Panc1 (cell line): ENCODE results near the gene NME2. TPM values are rescaled to one million over a fixed set of nuclear protein-coding genes. Genes with fewer than 3 reads are reported as not detected.
"Not testable (repeated sequence)": the region's sequence is repeated elsewhere in the genome, so short reads cannot be mapped to it uniquely, and the experiment has no call there.

Experiments used
- ATAC-seq: fragments of 200-7000 bp; cut with Tn5 transposase; 2 replicates; pipeline ENCODE4 v1.9.1; 2020; ENCODE audit warnings: mild to moderate bottlenecking, moderate library complexity
- BruUV-seq: library from RNA; stranded (reverse); fragments of 400-500 nt; replicated peaks from 2 replicates; lab custom pipeline; 2021; lab: Mats Ljungman, UMichigan
- CTCF ChIA-PET: fragments of 300-600 bp; sonication (Branson Sonifier 250); formaldehyde crosslinking; loops from one replicate; lab custom pipeline; 2022; ENCODE audit warnings: antibody characterized with exemption; lab: Charles Lee
- POLR2A ChIA-PET: fragments of 300-600 bp; sonication (Branson Sonifier 250); formaldehyde crosslinking; loops from one replicate; lab custom pipeline; 2022; ENCODE audit warnings: antibody characterized with exemption; lab: Charles Lee
- DNase-seq: peaks from one replicate; pipeline ENCODE4 v3.0.0-alpha.2; 2010; ENCODE audit warnings: low read depth, low spot score
- H3K27ac ChIP-seq: 2 replicates; pipeline ENCODE4 v1.5.1; 2011; ENCODE audit warnings: mild to moderate bottlenecking, low read length, inconsistent platforms
- H3K27me3 ChIP-seq: fragments of 200-500 bp; sonication (Bioruptor generic); 2 replicates; pipeline ENCODE4 v1.6.0; 2014; ENCODE audit warnings: low read length, inconsistent platforms; ENCODE audit not compliant: control insufficient read depth, insufficient read depth
- H3K36me3 ChIP-seq: fragments of 200-500 bp; sonication (Bioruptor generic); 2 replicates; pipeline ENCODE4 v1.5.1; 2014; ENCODE audit warnings: inconsistent platforms, mild to moderate bottlenecking, low read length, moderate library complexity; ENCODE audit not compliant: control insufficient read depth, insufficient read depth
- H3K4me1 ChIP-seq: 2 replicates; pipeline ENCODE4 v1.5.1; 2011; ENCODE audit warnings: inconsistent platforms, mild to moderate bottlenecking, low read length, moderate library complexity; ENCODE audit not compliant: control insufficient read depth, insufficient read depth
- H3K4me3 ChIP-seq, 2 experiments: 2 replicates each; pipeline ENCODE4 v1.5.1; 2011 to 2012; ENCODE audit warnings: low read depth in 2 of 2, low read length in 2 of 2, mild to moderate bottlenecking in 2 of 2, inconsistent platforms in 1 of 2, moderate library complexity in 1 of 2
- H3K9me3 ChIP-seq: fragments of 200-500 bp; sonication (Bioruptor generic); 2 replicates; pipeline ENCODE4 v1.5.1; 2014; ENCODE audit warnings: low read depth, mild to moderate bottlenecking, inconsistent platforms, low read length, moderate library complexity; ENCODE audit not compliant: control insufficient read depth, insufficient read depth
- CTCF ChIP-seq: fragments of 450-650 bp; IDR thresholded peaks from 2 replicates; pipeline ENCODE4 v1.5.1; 2017; ENCODE audit warnings: mild to moderate bottlenecking
- POLR2AphosphoS5 ChIP-seq: IDR thresholded peaks from 2 replicates; pipeline ENCODE4 v1.6.1; 2012; ENCODE audit warnings: mild to moderate bottlenecking, low read depth, low read length, moderate library complexity
- SIN3A ChIP-seq: IDR thresholded peaks from 2 replicates; pipeline ENCODE4 v1.6.1; 2012; ENCODE audit warnings: low read depth, mild to moderate bottlenecking, low read length, moderate library complexity, borderline replicate concordance; ENCODE audit not compliant: insufficient read depth
- TCF7L2 ChIP-seq: IDR thresholded peaks from 2 replicates; pipeline ENCODE4 v1.6.1; 2011; ENCODE audit warnings: mild to moderate bottlenecking, low read depth, low read length, inconsistent platforms
- in situ Hi-C: cut with HindIII; loops from 2 replicates; pipeline ENCODE4 v1.10.0; 2016; ENCODE audit warnings: low sequenced_read_pairs, low pct_unique_long_range_greater_than_20kb
- intact Hi-C: fragments of 100-400 bp; cut with micrococcal nuclease; formaldehyde crosslinking; loops from one replicate; pipeline ENCODE4 v1.10.0; 2022; ENCODE audit not compliant: unreplicated experiment
- total RNA-seq: library from RNA; stranded (reverse); gene quantifications from one replicate; pipeline ENCODE4 v1.2.1, GENCODE V29; 2021; ENCODE audit not compliant: unreplicated experiment
- TF ChIP-seq, protein P1 (sequence below), 2 experiments: IDR thresholded peaks; 2 replicates each; pipeline ENCODE4 v1.6.1; 2011 to 2012; ENCODE audit warnings: low read depth in 2 of 2, control low read depth in 1 of 2, low read length in 1 of 2, mild to moderate bottlenecking in 1 of 2, moderate library complexity in 1 of 2; ENCODE audit not compliant: insufficient read depth in 1 of 2

The NME2 gene
- total RNA-seq, 1 experiment from 2014 or later: 1,280 TPM

DNA sequence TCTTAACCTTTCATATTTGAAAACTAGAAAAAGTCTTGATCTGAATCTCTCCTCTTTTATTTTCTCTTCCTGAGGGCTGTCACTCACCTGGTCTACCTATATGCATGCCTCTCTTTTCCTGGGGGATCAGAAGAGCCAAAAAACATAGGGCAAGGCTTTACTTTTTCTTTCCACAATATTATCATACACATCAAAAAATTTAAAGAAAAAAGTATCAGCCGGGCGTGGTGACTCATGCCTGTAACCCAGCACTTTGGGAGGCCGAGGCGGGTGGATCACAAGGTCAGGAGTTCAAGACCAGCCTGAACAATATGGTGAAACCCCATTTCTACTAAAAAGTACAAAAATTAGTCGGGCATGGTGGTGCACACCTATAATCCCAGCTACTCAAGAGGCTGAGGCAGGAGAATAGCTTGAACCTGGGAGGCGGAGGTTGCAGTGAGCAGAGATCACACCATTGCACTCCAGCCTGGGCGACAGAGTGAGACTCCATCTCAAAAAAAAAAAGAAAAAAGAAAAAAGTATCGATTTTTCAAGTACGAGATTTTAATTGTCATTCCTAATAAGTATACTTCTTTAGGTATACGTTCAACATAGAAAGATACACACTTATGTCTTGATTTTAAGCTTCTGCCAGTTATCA lies 43.6 kb upstream of the NME2 start:
- H3K27me3 ChIP-seq, intact Hi-C loops, in situ Hi-C loops, H3K9me3 ChIP-seq, BruUV-seq, H3K36me3 ChIP-seq, CTCF ChIA-PET, DNase-seq, ATAC-seq: not testable (repeated sequence)
- H3K27ac ChIP-seq: peak overlapping the region; percentile 97
- peak overlapping the region; percentile 65 to 92; a peak in 3 of 4 replicates for H3K4me3 ChIP-seq
- peaks cover 22% of the 10 kb centered on the region for H3K4me1 ChIP-seq
- POLR2A ChIA-PET: interaction anchor here (0.5 to 0.7 kb wide), 2 partner anchors 8 to 31 kb away, joined by 4 to 6 read pairs; no protein-coding TSS in a partner anchor

DNA sequence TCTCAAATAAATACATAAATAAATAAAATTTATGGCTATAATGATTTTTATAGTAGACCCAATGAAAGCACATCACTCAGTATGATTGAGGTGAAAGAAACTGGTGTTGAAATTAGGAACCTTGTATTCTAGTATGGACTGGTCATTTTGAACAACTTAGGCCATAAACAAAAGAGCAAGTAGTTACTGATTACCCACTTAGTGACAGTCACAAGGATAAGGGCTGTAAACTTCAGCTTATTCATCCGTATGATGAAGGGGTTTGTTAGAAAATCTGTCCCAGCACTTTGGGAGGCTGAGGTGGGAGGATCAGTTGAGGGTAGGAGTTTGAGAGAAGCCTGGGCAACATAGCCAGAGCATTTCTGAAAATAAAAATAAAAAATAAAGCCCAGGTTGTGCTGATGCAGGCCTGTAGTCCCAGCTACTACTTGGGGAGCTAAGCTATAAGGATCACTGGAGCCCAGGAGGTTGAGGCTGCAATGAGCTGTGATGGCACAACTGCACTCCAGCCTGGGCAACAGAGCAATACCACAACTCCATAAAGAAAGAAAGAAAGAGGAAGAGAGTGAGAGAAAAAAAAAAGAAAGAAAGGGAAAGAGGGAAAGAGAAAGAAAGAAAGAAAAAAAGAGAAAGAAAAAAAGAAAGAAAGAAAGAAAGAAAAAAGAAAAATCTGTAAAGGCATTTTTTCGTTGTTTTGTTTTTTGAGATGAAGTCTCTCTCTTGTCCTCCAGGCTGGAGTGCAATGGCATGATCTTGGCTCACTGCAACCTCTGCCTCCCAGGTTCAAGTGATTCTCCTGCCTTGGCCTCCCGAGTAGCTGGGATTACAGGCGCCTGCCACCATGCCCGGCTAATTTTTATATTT lies 41.3 kb upstream of the NME2 start:
- Histone ChIP-seq H3K4me1 (peaks cover 9% of the 10 kb centered on the region), H3K4me3 (no peak overlapping the region), H3K27me3 (no peaks in the 10 kb centered on the region), H3K9me3 (no peaks in the 10 kb centered on the region), H3K36me3 (peaks cover 7% of the 10 kb centered on the region; the same call in 1 of the 2 replicates), H3K27ac (no peak overlapping the region)
- ATAC-seq (no peak), DNase-seq (no peak)
- in situ Hi-C loops (no loop called here), intact Hi-C loops (no loop called here)
- ChIA-PET POLR2A (interaction anchor here (0.6 kb wide), 1 partner anchor 259 kb away, joined by 3 read pairs; the partner anchor contains the start of gene TOB1), CTCF (interaction anchor here (0.7 kb wide), 1 partner anchor 11 kb away, joined by 4 read pairs; no protein-coding TSS in a partner anchor)
- TF ChIP-seq TCF7L2: no peak
- TF ChIP-seq CTCF: no peak
- TF ChIP-seq SIN3A: no peak
- no peak for TF ChIP-seq POLR2AphosphoS5
- TF ChIP-seq, protein P1, sequence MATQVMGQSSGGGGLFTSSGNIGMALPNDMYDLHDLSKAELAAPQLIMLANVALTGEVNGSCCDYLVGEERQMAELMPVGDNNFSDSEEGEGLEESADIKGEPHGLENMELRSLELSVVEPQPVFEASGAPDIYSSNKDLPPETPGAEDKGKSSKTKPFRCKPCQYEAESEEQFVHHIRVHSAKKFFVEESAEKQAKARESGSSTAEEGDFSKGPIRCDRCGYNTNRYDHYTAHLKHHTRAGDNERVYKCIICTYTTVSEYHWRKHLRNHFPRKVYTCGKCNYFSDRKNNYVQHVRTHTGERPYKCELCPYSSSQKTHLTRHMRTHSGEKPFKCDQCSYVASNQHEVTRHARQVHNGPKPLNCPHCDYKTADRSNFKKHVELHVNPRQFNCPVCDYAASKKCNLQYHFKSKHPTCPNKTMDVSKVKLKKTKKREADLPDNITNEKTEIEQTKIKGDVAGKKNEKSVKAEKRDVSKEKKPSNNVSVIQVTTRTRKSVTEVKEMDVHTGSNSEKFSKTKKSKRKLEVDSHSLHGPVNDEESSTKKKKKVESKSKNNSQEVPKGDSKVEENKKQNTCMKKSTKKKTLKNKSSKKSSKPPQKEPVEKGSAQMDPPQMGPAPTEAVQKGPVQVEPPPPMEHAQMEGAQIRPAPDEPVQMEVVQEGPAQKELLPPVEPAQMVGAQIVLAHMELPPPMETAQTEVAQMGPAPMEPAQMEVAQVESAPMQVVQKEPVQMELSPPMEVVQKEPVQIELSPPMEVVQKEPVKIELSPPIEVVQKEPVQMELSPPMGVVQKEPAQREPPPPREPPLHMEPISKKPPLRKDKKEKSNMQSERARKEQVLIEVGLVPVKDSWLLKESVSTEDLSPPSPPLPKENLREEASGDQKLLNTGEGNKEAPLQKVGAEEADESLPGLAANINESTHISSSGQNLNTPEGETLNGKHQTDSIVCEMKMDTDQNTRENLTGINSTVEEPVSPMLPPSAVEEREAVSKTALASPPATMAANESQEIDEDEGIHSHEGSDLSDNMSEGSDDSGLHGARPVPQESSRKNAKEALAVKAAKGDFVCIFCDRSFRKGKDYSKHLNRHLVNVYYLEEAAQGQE (IDR thresholded peaks at IDR 0.05; ENCODE audit: insufficient read depth in 1 of 2, low read depth in 2 of 2, low read length in 1 of 2): no peak
- BruUV-seq: no TSS peak
